DND-41 (cell line): Measurements from ENCODE around the gene TMEM135.
A peak's percentile ranks its signal among the peaks of the same experiment; 100 is the strongest.

Experiments used
- ATAC-seq: fragments of 200-7000 bp; cut with Tn5 transposase; 3 replicates; pipeline ENCODE4 v1.9.1; 2021; ENCODE audit warnings: low read depth; ENCODE audit not compliant: insufficient read depth
- DNase-seq: peaks from one replicate; pipeline ENCODE4 v3.0.0-alpha.2; 2020
- H2AFZ ChIP-seq: 2 replicates; pipeline ENCODE4 v1.6.0; 2012; ENCODE audit warnings: low read depth, low read length
- H3K27ac ChIP-seq: 2 replicates; pipeline ENCODE4 v1.5.1; 2012; ENCODE audit warnings: low read length, inconsistent platforms
- H3K27me3 ChIP-seq: fragments of 200-600 bp; sonication (generic); 2 replicates; pipeline ENCODE4 v1.6.0; 2012; ENCODE audit warnings: low read length, mild to moderate bottlenecking, inconsistent platforms; ENCODE audit not compliant: insufficient read depth, poor library complexity
- H3K36me3 ChIP-seq: 2 replicates; pipeline ENCODE4 v1.5.1; 2012; ENCODE audit warnings: low read length, inconsistent platforms; ENCODE audit not compliant: insufficient read depth
- H3K4me1 ChIP-seq: 2 replicates; pipeline ENCODE4 v1.5.1; 2012; ENCODE audit warnings: mild to moderate bottlenecking, low read length; ENCODE audit not compliant: insufficient read depth
- H3K4me2 ChIP-seq: 2 replicates; pipeline ENCODE4 v1.6.0; 2012; ENCODE audit warnings: mild to moderate bottlenecking, moderate library complexity, low read length, inconsistent platforms; ENCODE audit not compliant: insufficient read depth
- H3K4me3 ChIP-seq, 2 experiments: fragments of 200-600 bp in 1 of 2; shearing (Covaris generic) in 1 of 2; 2 replicates each; pipeline ENCODE4 v1.5.1; 2012 to 2016; ENCODE audit warnings: inconsistent platforms in 2 of 2, low read length in 2 of 2, mild to moderate bottlenecking in 2 of 2, low read depth in 1 of 2, moderate library complexity in 1 of 2
- H3K79me2 ChIP-seq: 2 replicates; pipeline ENCODE4 v1.6.0; 2012; ENCODE audit warnings: low read length, inconsistent platforms; ENCODE audit not compliant: insufficient read depth
- H3K9ac ChIP-seq: 2 replicates; pipeline ENCODE4 v1.6.0; 2012; ENCODE audit warnings: low read depth, mild to moderate bottlenecking, inconsistent platforms, low read length, moderate library complexity
- H3K9me3 ChIP-seq: 2 replicates; pipeline ENCODE4 v1.5.1; 2012; ENCODE audit warnings: low read length, moderate library complexity, mild to moderate bottlenecking, inconsistent platforms; ENCODE audit not compliant: insufficient read depth, severe bottlenecking
- H4K20me1 ChIP-seq: 2 replicates; pipeline ENCODE4 v1.6.0; 2012; ENCODE audit warnings: low read length; ENCODE audit not compliant: insufficient read depth
- CTCF ChIP-seq: IDR thresholded peaks from 2 replicates; pipeline ENCODE4 v1.5.1; 2012; ENCODE audit warnings: borderline replicate concordance, low read length, moderate library complexity, mild to moderate bottlenecking; ENCODE audit not compliant: poor library complexity, severe bottlenecking; ENCODE audit errors: extremely low read depth
- EZH2 ChIP-seq: IDR thresholded peaks from 3 replicates; pipeline ENCODE4 v1.6.1; 2012; ENCODE audit warnings: borderline replicate concordance, low read depth, mild to moderate bottlenecking, moderate library complexity, low read length, inconsistent platforms; ENCODE audit not compliant: severe bottlenecking

TMEM135 gene

GRCh38 chr11:87030458-87031054 lies 7.2 kb upstream of the TMEM135 start:
- peak; percentile 74 for ATAC-seq

GRCh38 chr11:87031433-87032170 lies 6.1 kb upstream of the TMEM135 start:
- Histone ChIP-seq H3K9ac (no peak overlapping the region), H4K20me1 (no peaks in the 10 kb centered on the region), H3K9me3 (no peaks in the 10 kb centered on the region), H3K4me3 (no peak overlapping the region), H3K36me3 (no peaks in the 10 kb centered on the region), H2AFZ (no peak overlapping the region), H3K4me1 (peaks cover 7% of the 10 kb centered on the region; the same call in 1 of the 2 replicates), H3K79me2 (no peaks in the 10 kb centered on the region), H3K27ac (no peak overlapping the region), H3K4me2 (no peak overlapping the region), H3K27me3 (no peaks in the 10 kb centered on the region)
- no peak for DNase-seq
- TF ChIP-seq EZH2 (no peak), CTCF (no peak)
- ATAC-seq = no peak

More at GRCh38 chr11:87030458-87031054, 7.2 kb upstream of the TMEM135 start:
- H3K36me3 ChIP-seq = no peaks in the 10 kb centered on the region
- H3K9ac ChIP-seq = no peak overlapping the region
- H3K27ac ChIP-seq = no peak overlapping the region
- peak overlapping the region in 1 of 2 experiments; percentile 33; a peak in 2 of 4 replicates for H3K4me3 ChIP-seq
- peaks cover 7% of the 10 kb centered on the region; the same call in 1 of the 2 replicates for H3K4me1 ChIP-seq
- TF ChIP-seq EZH2 (no peak), CTCF (no peak)
- no peaks in the 10 kb centered on the region for H3K27me3 ChIP-seq
- H4K20me1 ChIP-seq = no peaks in the 10 kb centered on the region
- H3K4me2 ChIP-seq = peak overlapping the region; percentile 39
- DNase-seq = no peak
- no peaks in the 10 kb centered on the region for H3K9me3 ChIP-seq
- no peaks in the 10 kb centered on the region for H3K79me2 ChIP-seq
- peak overlapping the region; percentile 56; the same call in 1 of the 2 replicates for H2AFZ ChIP-seq

GRCh38 chr11:87033561-87033960 lies 4.2 kb upstream of the TMEM135 start:
- TF ChIP-seq EZH2 (no peak), CTCF (no peak)
- no peak overlapping the region for H3K9ac ChIP-seq
- H3K4me3 ChIP-seq = no peak overlapping the region
- ATAC-seq (no peak), DNase-seq (no peak)
- H3K79me2 ChIP-seq = peaks cover 7% of the 10 kb centered on the region
- H3K36me3 ChIP-seq = no peaks in the 10 kb centered on the region; the same call in 1 of the 2 replicates
- H3K27ac ChIP-seq = no peak overlapping the region
- no peak overlapping the region for H3K4me2 ChIP-seq
- H3K27me3 ChIP-seq = no peaks in the 10 kb centered on the region
- no peaks in the 10 kb centered on the region for H3K9me3 ChIP-seq
- no peak overlapping the region for H2AFZ ChIP-seq
- H3K4me1 ChIP-seq = peaks cover 18% of the 10 kb centered on the region
- no peaks in the 10 kb centered on the region for H4K20me1 ChIP-seq
